SK-N-SH treated with all-trans-retinoic acid at 6 μM for 48 hours (cell line): Measurements from ENCODE around the gene SLC22A4.

Experiments used
- ATAC-seq: fragments of 200-7000 bp; cut with Tn5 transposase; 3 replicates; pipeline ENCODE4 v1.9.1; 2020; ENCODE audit warnings: mild to moderate bottlenecking, moderate library complexity
- ARNTL ChIP-seq: fragments of 450-650 bp; formaldehyde crosslinking; IDR thresholded peaks from 2 replicates; pipeline ENCODE4 v1.5.0; 2020; ENCODE audit warnings: low read depth, mild to moderate bottlenecking, moderate library complexity, borderline replicate concordance
- BACH2 ChIP-seq: fragments of 250-450 bp; sonication (Bioruptor Pico); IDR thresholded peaks from 2 replicates; pipeline ENCODE4 v1.9.0; 2021; ENCODE audit warnings: mild to moderate bottlenecking, borderline replicate concordance
- CREB5 ChIP-seq: fragments of 250-450 bp; sonication (Bioruptor Pico); IDR thresholded peaks from 2 replicates; pipeline ENCODE4 v1.5.1; 2020; ENCODE audit warnings: low read depth, mild to moderate bottlenecking, moderate library complexity
- CSDC2 ChIP-seq: fragments of 250-450 bp; sonication (Bioruptor Pico); IDR thresholded peaks from 2 replicates; pipeline ENCODE4 v1.5.0; 2020; ENCODE audit warnings: mild to moderate bottlenecking, moderate library complexity
- ESRRG ChIP-seq: fragments of 250-450 bp; sonication (Bioruptor Pico); IDR thresholded peaks from 2 replicates; pipeline ENCODE4 v1.6.1; 2021; ENCODE audit warnings: mild to moderate bottlenecking
- GLIS3 ChIP-seq: fragments of 250-450 bp; sonication (Bioruptor Pico); IDR thresholded peaks from 2 replicates; pipeline ENCODE4 v1.5.0; 2020; ENCODE audit warnings: mild to moderate bottlenecking, moderate library complexity
- ISL1 ChIP-seq: fragments of 250-450 bp; sonication (Bioruptor Pico); IDR thresholded peaks from 2 replicates; pipeline ENCODE4 v2.1.2; 2022; ENCODE audit warnings: mild to moderate bottlenecking, moderate library complexity
- OSR1 ChIP-seq: fragments of 250-450 bp; sonication (Bioruptor Pico); IDR thresholded peaks from 2 replicates; pipeline ENCODE4 v1.8.0; 2022; ENCODE audit warnings: moderate library complexity, mild to moderate bottlenecking, inconsistent platforms
- POU6F1 ChIP-seq: fragments of 250-450 bp; sonication (Bioruptor Pico); IDR thresholded peaks from 2 replicates; pipeline ENCODE4 v1.8.0; 2021; ENCODE audit warnings: low read depth, mild to moderate bottlenecking, moderate library complexity, borderline replicate concordance
- PPARA ChIP-seq: fragments of 250-450 bp; sonication (Bioruptor Pico); IDR thresholded peaks from 2 replicates; pipeline ENCODE4 v1.5.0; 2020; ENCODE audit warnings: mild to moderate bottlenecking, borderline replicate concordance
- RARB ChIP-seq: fragments of 250-450 bp; sonication (Bioruptor Pico); IDR thresholded peaks from 2 replicates; pipeline ENCODE4 v1.8.0; 2021; ENCODE audit warnings: mild to moderate bottlenecking, moderate library complexity
- SNAI2 ChIP-seq: fragments of 250-450 bp; sonication (Bioruptor Pico); IDR thresholded peaks from 2 replicates; pipeline ENCODE4 v1.5.0; 2020; ENCODE audit warnings: mild to moderate bottlenecking, moderate library complexity
- TCF4 ChIP-seq: fragments of 250-450 bp; sonication (Bioruptor Pico); IDR thresholded peaks from 2 replicates; pipeline ENCODE4 v1.8.0; 2021; ENCODE audit warnings: mild to moderate bottlenecking, moderate library complexity, borderline replicate concordance
- TOX ChIP-seq: fragments of 250-450 bp; sonication (Bioruptor Pico); IDR thresholded peaks from 2 replicates; pipeline ENCODE4 v1.8.0; 2021; ENCODE audit warnings: mild to moderate bottlenecking, moderate library complexity, borderline replicate concordance
- ZC3H10 ChIP-seq: fragments of 250-450 bp; sonication (Bioruptor Pico); IDR thresholded peaks from 2 replicates; pipeline ENCODE4 v1.5.1; 2021; ENCODE audit warnings: mild to moderate bottlenecking, moderate library complexity
- ZFP3 ChIP-seq: fragments of 250-450 bp; sonication (Bioruptor Pico); IDR thresholded peaks from 2 replicates; pipeline ENCODE4 v1.5.0; 2020; ENCODE audit warnings: mild to moderate bottlenecking, moderate library complexity
- ZFP30 ChIP-seq: fragments of 450-650 bp; formaldehyde crosslinking; IDR thresholded peaks from 2 replicates; pipeline ENCODE4 v1.5.0; 2022; ENCODE audit warnings: mild to moderate bottlenecking, moderate library complexity
- ZNF565 ChIP-seq: fragments of 450-650 bp; formaldehyde crosslinking; conservative IDR thresholded peaks from 2 replicates; pipeline ENCODE4 v1.5.0; 2020; ENCODE audit warnings: low read depth, mild to moderate bottlenecking, moderate library complexity
- ZNF70 ChIP-seq: fragments of 450-650 bp; formaldehyde crosslinking; IDR thresholded peaks from 2 replicates; pipeline ENCODE4 v1.5.0; 2020; ENCODE audit warnings: mild to moderate bottlenecking, moderate library complexity
- ZNF8 ChIP-seq: fragments of 450-650 bp; formaldehyde crosslinking; IDR thresholded peaks from 2 replicates; pipeline ENCODE4 v1.5.0; 2020; ENCODE audit warnings: mild to moderate bottlenecking, moderate library complexity
- TF ChIP-seq, protein P1 (sequence below): fragments of 250-450 bp; sonication (Bioruptor Pico); IDR thresholded peaks from 2 replicates; pipeline ENCODE4 v1.8.0; 2020; ENCODE audit warnings: mild to moderate bottlenecking, moderate library complexity, borderline replicate concordance
- TF ChIP-seq, protein P2 (sequence below): fragments of 250-450 bp; sonication (Bioruptor Pico); IDR thresholded peaks from 2 replicates; pipeline ENCODE4 v1.5.1; 2021; ENCODE audit warnings: mild to moderate bottlenecking, moderate library complexity

SLC22A4 gene

DNA sequence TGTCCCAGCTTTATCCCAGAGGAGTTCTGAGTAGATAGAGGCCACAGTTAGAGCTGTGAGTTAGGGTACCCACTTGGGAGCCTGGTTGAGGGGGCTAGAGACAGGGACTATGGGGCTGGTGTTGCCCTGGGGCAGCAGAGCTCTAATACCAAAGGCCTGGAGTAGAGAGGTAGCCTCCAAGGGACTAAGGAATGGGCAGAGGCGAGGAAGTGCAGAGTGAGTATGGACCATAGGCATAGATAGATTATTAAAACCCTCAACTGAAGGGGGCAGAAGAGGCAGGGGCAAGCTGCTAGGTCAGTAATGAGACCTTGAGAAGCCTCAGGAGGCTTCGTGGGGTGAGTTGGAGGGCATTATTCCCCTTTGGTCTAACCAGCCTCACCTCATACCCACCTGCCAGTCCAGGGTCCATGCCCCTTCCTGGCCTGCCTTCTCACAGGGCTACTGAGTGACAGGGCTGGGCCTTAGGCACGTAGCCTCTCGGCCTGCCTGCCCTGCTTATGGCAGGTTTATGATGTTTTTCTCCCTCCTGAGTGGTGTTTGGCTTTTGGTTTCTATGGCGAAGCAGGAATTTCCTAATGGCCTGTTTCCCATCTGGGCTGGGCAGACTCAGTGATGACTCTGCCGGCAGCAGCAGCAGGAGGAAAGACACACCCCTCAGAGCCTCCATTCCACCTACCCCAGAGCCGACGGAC lies 28.7 kb upstream of the SLC22A4 start:
- ATAC-seq: peak; percentile 82
- TF ChIP-seq ZC3H10 (no peak), ISL1 (CRISPR knock-in tag) (peak; percentile 50)

DNA sequence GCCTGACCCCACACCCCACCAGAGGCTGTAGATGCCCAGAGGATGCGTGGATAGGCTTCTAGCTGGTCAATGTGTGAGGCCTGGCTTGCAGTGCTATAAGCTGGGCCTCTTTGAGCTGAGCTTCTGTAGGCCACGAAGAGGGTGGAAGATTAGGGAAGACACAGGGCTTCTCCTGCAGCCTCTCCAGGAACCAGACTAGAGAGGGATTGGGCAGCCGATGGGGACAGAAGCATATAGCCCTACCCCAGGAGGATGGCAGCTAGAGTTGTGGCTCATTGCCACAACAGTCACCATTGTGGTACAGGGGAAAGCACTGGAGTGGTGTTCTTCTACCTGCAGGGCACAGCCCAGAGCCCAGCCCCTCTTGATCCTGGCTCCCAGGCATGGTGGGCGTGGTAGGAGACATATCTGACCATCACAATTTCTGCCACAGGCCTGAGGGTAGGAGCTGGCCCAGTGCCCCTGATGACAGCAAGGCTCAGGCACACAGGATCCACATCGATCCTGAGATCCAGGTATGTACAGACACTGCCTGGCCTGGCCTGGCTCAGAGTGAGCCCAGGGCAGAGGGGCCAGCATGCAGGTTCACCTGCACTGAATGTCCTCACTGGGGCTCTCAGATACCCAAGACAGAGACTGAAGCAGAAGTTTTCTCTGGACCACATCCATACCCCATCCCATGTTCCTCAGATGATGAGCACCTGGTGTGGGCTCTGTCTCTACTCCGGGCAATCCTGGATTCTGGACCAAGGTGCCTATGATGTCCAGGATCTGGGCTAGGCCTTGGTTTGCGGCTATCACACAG lies 28.0 kb upstream of the SLC22A4 start:
- no peak for ATAC-seq
- TF ChIP-seq CREB5 (CRISPR knock-in tag) (no peak), TCF4 (CRISPR knock-in tag) (no peak), ZC3H10 (no peak), GLIS3 (CRISPR knock-in tag) (no peak), ZNF565 (no peak), ISL1 (CRISPR knock-in tag) (no peak), ZNF70 (CRISPR knock-in tag) (no peak), TOX (CRISPR knock-in tag) (no peak), ARNTL (CRISPR knock-in tag) (no peak), ESRRG (no peak), OSR1 (CRISPR knock-in tag) (no peak), ZFP3 (CRISPR knock-in tag) (no peak), RARB (CRISPR knock-in tag) (no peak)
- TF ChIP-seq, protein P1, sequence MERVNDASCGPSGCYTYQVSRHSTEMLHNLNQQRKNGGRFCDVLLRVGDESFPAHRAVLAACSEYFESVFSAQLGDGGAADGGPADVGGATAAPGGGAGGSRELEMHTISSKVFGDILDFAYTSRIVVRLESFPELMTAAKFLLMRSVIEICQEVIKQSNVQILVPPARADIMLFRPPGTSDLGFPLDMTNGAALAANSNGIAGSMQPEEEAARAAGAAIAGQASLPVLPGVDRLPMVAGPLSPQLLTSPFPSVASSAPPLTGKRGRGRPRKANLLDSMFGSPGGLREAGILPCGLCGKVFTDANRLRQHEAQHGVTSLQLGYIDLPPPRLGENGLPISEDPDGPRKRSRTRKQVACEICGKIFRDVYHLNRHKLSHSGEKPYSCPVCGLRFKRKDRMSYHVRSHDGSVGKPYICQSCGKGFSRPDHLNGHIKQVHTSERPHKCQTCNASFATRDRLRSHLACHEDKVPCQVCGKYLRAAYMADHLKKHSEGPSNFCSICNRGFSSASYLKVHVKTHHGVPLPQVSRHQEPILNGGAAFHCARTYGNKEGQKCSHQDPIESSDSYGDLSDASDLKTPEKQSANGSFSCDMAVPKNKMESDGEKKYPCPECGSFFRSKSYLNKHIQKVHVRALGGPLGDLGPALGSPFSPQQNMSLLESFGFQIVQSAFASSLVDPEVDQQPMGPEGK (CRISPR knock-in tag): no peak
- TF ChIP-seq, protein P2, sequence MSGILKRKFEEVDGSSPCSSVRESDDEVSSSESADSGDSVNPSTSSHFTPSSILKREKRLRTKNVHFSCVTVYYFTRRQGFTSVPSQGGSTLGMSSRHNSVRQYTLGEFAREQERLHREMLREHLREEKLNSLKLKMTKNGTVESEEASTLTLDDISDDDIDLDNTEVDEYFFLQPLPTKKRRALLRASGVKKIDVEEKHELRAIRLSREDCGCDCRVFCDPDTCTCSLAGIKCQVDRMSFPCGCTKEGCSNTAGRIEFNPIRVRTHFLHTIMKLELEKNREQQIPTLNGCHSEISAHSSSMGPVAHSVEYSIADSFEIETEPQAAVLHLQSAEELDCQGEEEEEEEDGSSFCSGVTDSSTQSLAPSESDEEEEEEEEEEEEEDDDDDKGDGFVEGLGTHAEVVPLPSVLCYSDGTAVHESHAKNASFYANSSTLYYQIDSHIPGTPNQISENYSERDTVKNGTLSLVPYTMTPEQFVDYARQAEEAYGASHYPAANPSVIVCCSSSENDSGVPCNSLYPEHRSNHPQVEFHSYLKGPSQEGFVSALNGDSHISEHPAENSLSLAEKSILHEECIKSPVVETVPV (CRISPR knock-in tag): no peak

- ATAC-seq: no peak
- TF ChIP-seq PPARA (CRISPR knock-in tag) (no peak), SNAI2 (CRISPR knock-in tag) (no peak), ESRRG (no peak)
- TF ChIP-seq, all 23 proteins: peak for 0
Observed at GRCh38 chr5:132266836-132267160, 27.4 kb upstream of the SLC22A4 start.

- TF ChIP-seq BACH2 (no peak), TCF4 (CRISPR knock-in tag) (no peak), ZNF565 (no peak), OSR1 (CRISPR knock-in tag) (no peak), CSDC2 (CRISPR knock-in tag) (no peak), POU6F1 (CRISPR knock-in tag) (no peak), TOX (CRISPR knock-in tag) (no peak), ARNTL (CRISPR knock-in tag) (no peak), ZNF70 (CRISPR knock-in tag) (no peak), CREB5 (CRISPR knock-in tag) (no peak), GLIS3 (CRISPR knock-in tag) (no peak), ESRRG (no peak), ZNF8 (CRISPR knock-in tag) (no peak), PPARA (CRISPR knock-in tag) (no peak), SNAI2 (CRISPR knock-in tag) (no peak), ZC3H10 (no peak), RARB (CRISPR knock-in tag) (no peak), ZFP30 (CRISPR knock-in tag) (no peak)
- TF ChIP-seq, protein P2 (CRISPR knock-in tag): no peak
- TF ChIP-seq, protein P1 (CRISPR knock-in tag): no peak
- ATAC-seq: no peak
Observed at GRCh38 chr5:132267166-132267739, 26.9 kb upstream of the SLC22A4 start.
